OCI-LY3 (cell line): ENCODE measurements around the gene MGARP.
A peak's percentile ranks its signal among the peaks of the same experiment; 100 is the strongest.

ENCODE experiments used
- H2AFZ ChIP-seq: fragments of 200-600, 300-600 bp; shearing (Covaris generic); 2 replicates; pipeline ENCODE4 v1.6.0; 2014; ENCODE audit warnings: antibody characterized with exemption, low read depth, low read length
- H3K27ac ChIP-seq: fragments of 200-600, 300-600 bp; sonication (generic); 2 replicates; pipeline ENCODE4 v1.5.1; 2014; ENCODE audit warnings: mild to moderate bottlenecking, low read length, moderate library complexity, mixed read lengths
- H3K27me3 ChIP-seq: fragments of 200-600, 300-600 bp; sonication (generic); 2 replicates; pipeline ENCODE4 v1.6.1; 2014; ENCODE audit warnings: low read depth, low read length, mixed read lengths
- H3K36me3 ChIP-seq: fragments of 200-600, 300-600 bp; sonication (generic); replicated peaks from 2 replicates; pipeline ENCODE3; 2014; ENCODE audit warnings: low read depth, low read length, mixed read lengths
- H3K4me1 ChIP-seq: fragments of 300-600, 200-600 bp; sonication (generic); 2 replicates; pipeline ENCODE4 v1.6.1; 2014; ENCODE audit warnings: low read length, mixed read lengths
- H3K4me2 ChIP-seq: fragments of 200-600, 300-600 bp; sonication (generic); 2 replicates; pipeline ENCODE4 v1.6.1; 2014; ENCODE audit warnings: low read length, mixed read lengths
- H3K4me3 ChIP-seq: fragments of 300-600, 200-600 bp; sonication (generic); 2 replicates; pipeline ENCODE4 v1.5.1; 2014; ENCODE audit warnings: antibody characterized with exemption, mild to moderate bottlenecking, low read length, moderate library complexity
- H3K79me2 ChIP-seq: fragments of 300-600, 200-600 bp; shearing (Covaris generic); 2 replicates; pipeline ENCODE4 v1.6.1; 2014; ENCODE audit warnings: mild to moderate bottlenecking, low read length, mixed read lengths
- H3K9ac ChIP-seq: fragments of 300-600, 200-600 bp; shearing (Covaris generic); 2 replicates; pipeline ENCODE4 v1.6.0; 2014; ENCODE audit warnings: mild to moderate bottlenecking, low read length, moderate library complexity
- H3K9me3 ChIP-seq: fragments of 200-600, 300-600 bp; shearing (Covaris generic); 2 replicates; pipeline ENCODE4 v1.6.1; 2014; ENCODE audit warnings: low read length, mixed read lengths; ENCODE audit not compliant: insufficient read depth
- H4K20me1 ChIP-seq: fragments of 200-600, 300-600 bp; sonication (generic); 2 replicates; pipeline ENCODE4 v1.6.1; 2016; ENCODE audit warnings: low read length, mixed read lengths; ENCODE audit not compliant: insufficient read depth
- EZH2phosphoT487 ChIP-seq: fragments of 200-600 bp; shearing (Covaris generic); IDR thresholded peaks from 2 replicates; pipeline ENCODE4 v1.6.1; 2018; ENCODE audit warnings: antibody characterized with exemption, mixed run types, low read depth
- TF ChIP-seq, protein P1 (sequence below): fragments of 200-600, 300-600 bp; sonication (generic); IDR thresholded peaks from 2 replicates; pipeline ENCODE4 v1.5.1; 2014; ENCODE audit warnings: antibody characterized with exemption, low read length, low read depth

The MGARP gene

DNA sequence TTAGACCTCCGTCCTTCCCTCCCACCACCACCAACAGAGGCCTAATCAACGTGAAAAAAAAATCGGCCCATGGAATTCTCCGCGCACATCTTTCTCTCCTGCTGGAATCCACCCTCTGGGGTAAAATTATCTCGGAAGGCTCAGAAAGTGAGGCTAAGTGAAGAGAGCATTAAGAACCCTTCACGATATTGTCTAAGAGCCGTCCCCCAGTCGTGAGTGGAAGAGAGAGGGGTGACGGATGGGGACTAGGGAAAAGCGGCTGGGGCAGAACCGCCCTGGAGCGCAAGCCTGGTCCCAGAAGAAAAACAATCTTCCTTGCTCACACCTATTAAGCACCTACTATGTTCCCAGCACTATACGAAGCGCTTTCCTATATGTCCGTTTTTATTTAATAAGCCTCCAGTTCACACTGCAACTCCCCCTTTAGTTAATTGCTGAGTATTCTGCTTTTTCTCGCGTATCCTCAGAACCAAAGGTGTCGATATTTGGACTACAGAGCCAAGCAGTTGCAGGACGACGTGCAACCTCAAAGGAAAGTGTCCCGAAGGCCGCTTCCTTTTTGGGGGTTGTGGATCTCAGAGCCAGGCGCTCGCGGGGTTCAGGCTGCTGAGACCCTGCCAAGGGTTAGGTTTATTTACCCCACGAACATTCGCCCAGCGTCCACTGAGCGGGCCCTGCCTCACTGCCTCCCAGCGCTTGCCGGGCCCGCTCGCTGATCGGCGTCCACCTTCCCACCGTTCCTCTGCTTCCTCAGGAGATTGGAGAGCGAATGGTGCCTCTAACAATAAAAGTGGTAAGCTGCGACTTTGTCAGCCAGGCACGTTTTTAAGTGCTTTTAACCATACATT, 889 bp downstream of the MGARP start:
- Histone ChIP-seq H3K27me3 (peaks cover 29% of the 10 kb centered on the region), H2AFZ (no peak overlapping the region), H3K9ac (no peak overlapping the region), H4K20me1 (no peaks in the 10 kb centered on the region), H3K79me2 (no peaks in the 10 kb centered on the region), H3K36me3 (no peaks in the 10 kb centered on the region), H3K4me1 (peaks cover 6% of the 10 kb centered on the region; the same call in 1 of the 2 replicates), H3K27ac (no peak overlapping the region), H3K9me3 (peaks cover 3% of the 10 kb centered on the region), H3K4me2 (peak overlapping the region; percentile 60), H3K4me3 (peak overlapping the region; percentile 70)
- no peak for TF ChIP-seq EZH2phosphoT487

DNA sequence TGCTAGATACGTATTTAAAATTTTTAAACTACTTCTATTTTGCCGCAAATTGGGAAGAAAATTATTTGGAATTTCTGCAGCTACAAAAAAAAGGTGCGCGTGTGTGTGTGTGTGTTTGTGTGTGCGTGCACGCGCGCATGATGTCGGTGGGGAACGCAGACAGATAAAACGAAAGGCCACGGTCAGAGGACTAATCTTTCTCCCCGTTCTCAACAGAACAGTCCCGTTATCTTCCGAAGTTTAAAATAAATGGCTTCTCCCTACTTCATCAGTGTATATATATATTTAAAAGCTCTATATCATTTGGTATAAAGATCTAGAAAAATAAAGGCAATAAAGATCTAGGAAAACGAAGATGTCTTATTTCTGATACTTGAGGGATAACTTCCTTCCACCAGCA, 1.5 kb downstream of the MGARP start:
- Histone ChIP-seq H3K36me3 (no peaks in the 10 kb centered on the region), H3K27ac (no peak overlapping the region), H3K4me1 (peaks cover 6% of the 10 kb centered on the region; the same call in 1 of the 2 replicates), H3K9ac (no peak overlapping the region), H3K9me3 (no peaks in the 10 kb centered on the region), H4K20me1 (no peaks in the 10 kb centered on the region), H3K27me3 (peaks cover 29% of the 10 kb centered on the region), H3K4me2 (no peak overlapping the region), H3K79me2 (no peaks in the 10 kb centered on the region), H3K4me3 (no peak overlapping the region), H2AFZ (no peak overlapping the region)
- TF ChIP-seq, protein P1, sequence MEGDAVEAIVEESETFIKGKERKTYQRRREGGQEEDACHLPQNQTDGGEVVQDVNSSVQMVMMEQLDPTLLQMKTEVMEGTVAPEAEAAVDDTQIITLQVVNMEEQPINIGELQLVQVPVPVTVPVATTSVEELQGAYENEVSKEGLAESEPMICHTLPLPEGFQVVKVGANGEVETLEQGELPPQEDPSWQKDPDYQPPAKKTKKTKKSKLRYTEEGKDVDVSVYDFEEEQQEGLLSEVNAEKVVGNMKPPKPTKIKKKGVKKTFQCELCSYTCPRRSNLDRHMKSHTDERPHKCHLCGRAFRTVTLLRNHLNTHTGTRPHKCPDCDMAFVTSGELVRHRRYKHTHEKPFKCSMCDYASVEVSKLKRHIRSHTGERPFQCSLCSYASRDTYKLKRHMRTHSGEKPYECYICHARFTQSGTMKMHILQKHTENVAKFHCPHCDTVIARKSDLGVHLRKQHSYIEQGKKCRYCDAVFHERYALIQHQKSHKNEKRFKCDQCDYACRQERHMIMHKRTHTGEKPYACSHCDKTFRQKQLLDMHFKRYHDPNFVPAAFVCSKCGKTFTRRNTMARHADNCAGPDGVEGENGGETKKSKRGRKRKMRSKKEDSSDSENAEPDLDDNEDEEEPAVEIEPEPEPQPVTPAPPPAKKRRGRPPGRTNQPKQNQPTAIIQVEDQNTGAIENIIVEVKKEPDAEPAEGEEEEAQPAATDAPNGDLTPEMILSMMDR: no peak
- no peak for TF ChIP-seq EZH2phosphoT487

DNA sequence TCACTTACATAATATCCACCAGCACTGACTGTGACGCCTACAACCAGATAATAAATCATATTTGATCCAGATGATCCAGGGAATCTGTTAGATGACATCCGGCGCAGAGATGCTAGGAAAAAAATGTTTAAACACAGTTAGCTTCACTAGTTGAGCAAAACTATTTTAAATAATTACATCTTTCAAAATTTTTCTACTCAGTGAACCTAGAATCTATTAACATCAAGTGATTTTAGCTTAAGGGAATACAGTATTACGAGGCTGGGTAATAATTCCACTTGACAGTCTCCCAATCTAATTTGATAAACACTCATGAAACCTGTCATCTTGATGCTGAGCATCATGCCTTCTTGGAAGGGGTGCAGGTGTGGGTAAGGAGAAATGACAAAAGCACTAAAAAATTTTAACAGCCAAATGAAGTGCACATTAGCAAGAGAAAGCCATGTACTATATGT, 4.7 kb downstream of the MGARP start:
- Histone ChIP-seq H3K79me2 (no peaks in the 10 kb centered on the region), H3K27ac (no peak overlapping the region), H3K9me3 (no peaks in the 10 kb centered on the region), H3K27me3 (peaks cover 21% of the 10 kb centered on the region), H3K4me1 (peaks cover 9% of the 10 kb centered on the region), H2AFZ (no peak overlapping the region), H3K36me3 (no peaks in the 10 kb centered on the region), H3K9ac (no peak overlapping the region), H3K4me2 (no peak overlapping the region), H4K20me1 (no peaks in the 10 kb centered on the region), H3K4me3 (no peak overlapping the region)
- TF ChIP-seq EZH2phosphoT487: no peak
- TF ChIP-seq, protein P1: no peak

DNA sequence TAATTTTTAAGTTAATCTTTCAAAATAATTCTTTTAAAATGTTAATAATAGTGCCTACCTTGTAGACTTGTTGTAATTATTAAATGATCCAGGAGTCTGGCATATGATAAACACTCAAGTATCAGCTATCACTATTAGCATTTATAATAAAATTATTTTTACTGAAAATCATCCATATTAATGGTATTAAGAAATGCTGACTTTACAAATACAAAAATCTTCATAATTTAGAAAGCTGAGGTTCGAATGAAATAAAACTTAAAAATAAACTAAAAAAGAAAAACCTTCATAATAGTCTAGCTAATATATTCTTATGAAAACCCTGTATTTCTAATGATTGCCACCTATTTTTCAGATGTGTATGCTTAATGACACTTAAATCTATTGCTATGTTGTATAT, 5.2 kb downstream of the MGARP start:
- Histone ChIP-seq H3K4me3 (no peak overlapping the region), H3K79me2 (no peaks in the 10 kb centered on the region), H3K27me3 (peaks cover 17% of the 10 kb centered on the region; the same call in 1 of the 2 replicates), H3K36me3 (no peaks in the 10 kb centered on the region), H3K9ac (no peak overlapping the region), H3K4me1 (peaks cover 9% of the 10 kb centered on the region), H3K9me3 (no peaks in the 10 kb centered on the region), H4K20me1 (no peaks in the 10 kb centered on the region), H3K27ac (no peak overlapping the region), H2AFZ (no peak overlapping the region), H3K4me2 (no peak overlapping the region)
- TF ChIP-seq, protein P1: no peak
- no peak for TF ChIP-seq EZH2phosphoT487
